Kidney (tissue), 14 donors: Measurements from ENCODE around the gene MAEA. TPM values are rescaled to one million over a fixed set of nuclear protein-coding genes. Genes with fewer than 3 reads are reported as not detected.

ENCODE experiments used
- DNase-seq, 5 donors: peaks; one replicate each; pipeline ENCODE4 v3.0.0-alpha.2; 2013 to 2020
- FAIRE-seq: peaks from 2 replicates; lab custom pipeline; 2012; peaks lifted over from hg19 to GRCh38; lab: Jason Lieb, UNC
- H3K27ac ChIP-seq, 2 donors: one replicate each; pipeline ENCODE4 v1.7.0; 2013; ENCODE audit warnings: low read depth in 2 of 2, low read length in 2 of 2, inconsistent platforms in 1 of 2
- H3K27me3 ChIP-seq: one replicate; pipeline ENCODE4 v1.7.1; 2013; ENCODE audit warnings: low read length, inconsistent platforms; ENCODE audit not compliant: control insufficient read depth, insufficient read depth
- H3K36me3 ChIP-seq, 3 donors: one replicate each; pipeline versions ENCODE4 v1.7.0 to v1.7.1; 2013; ENCODE audit warnings: low read length in 3 of 3, control low read depth in 1 of 3, inconsistent platforms in 1 of 3; ENCODE audit not compliant: insufficient read depth in 3 of 3, control insufficient read depth in 2 of 3
- H3K4me1 ChIP-seq, 3 donors: one replicate each; pipeline versions ENCODE4 v1.7.0 to v1.7.1; 2013; ENCODE audit warnings: low read length in 3 of 3, inconsistent platforms in 1 of 3, low read depth in 1 of 3; ENCODE audit not compliant: control insufficient read depth in 2 of 3, insufficient read depth in 2 of 3
- H3K4me3 ChIP-seq, 3 donors: one replicate each; pipeline versions ENCODE4 v1.7.0 to v1.8.1; 2013; ENCODE audit warnings: low read length in 3 of 3, control low read depth in 1 of 3, inconsistent platforms in 1 of 3
- H3K9ac ChIP-seq, 3 donors: one replicate each; pipeline versions ENCODE4 v1.7.0 to v1.7.1; 2013; ENCODE audit warnings: low read length in 3 of 3, control low read depth in 1 of 3, inconsistent platforms in 1 of 3
- H3K9me3 ChIP-seq, 3 donors: one replicate each; pipeline versions ENCODE4 v1.7.0 to v1.7.1; 2013; ENCODE audit warnings: low read length in 3 of 3, control low read depth in 1 of 3, inconsistent platforms in 1 of 3; ENCODE audit not compliant: control insufficient read depth in 2 of 3, insufficient read depth in 1 of 3
- intact Hi-C: fragments of 100-400 bp; cut with DNase I; formaldehyde crosslinking; loops from one replicate; pipeline ENCODE4 v1.11.1; 2022
- polyA plus RNA-seq: library from polyadenylated mRNA; stranded (reverse); fragments of 350-450 nt; fragmentation: Illumina TruSeq; extraction: RNeasy Lipid Tissue Mini Kit (QIAGEN cat#74804); gene quantifications from one replicate; pipeline ENCODE4 v1.2.3, GENCODE V29; 2014; ENCODE audit warnings: low read depth, low replicate concordance; ENCODE audit not compliant: insufficient read depth
- total RNA-seq: library from RNA; stranded (reverse); fragmentation: NEBNext Ultra II Directional; extraction: Animal tissue kit (Norgen Biotek cat#: 25700); gene quantifications from one replicate; pipeline ENCODE4 v1.2.1, GENCODE V29; 2021
- TF ChIP-seq, protein P1 (sequence below): IDR thresholded peaks from 3 replicates; pipeline ENCODE4 v1.5.1; 2012; ENCODE audit warnings: mild to moderate bottlenecking, moderate library complexity, borderline replicate concordance; ENCODE audit not compliant: insufficient read depth; ENCODE audit errors: extremely low read depth
- donor health status: control.
- donor health status: control.
- donor health status: control.
- donor health status: control.
- donor health status: control.
- donor health status: DM: yes; HTN: yes; CAD: no.
- donor health status: Normal renal cell carcinoma (clear cell type).

Gene MAEA
- total and polyA plus RNA-seq, 2 donors from 2014 or later: 65.0 to 75.2 TPM

DNA sequence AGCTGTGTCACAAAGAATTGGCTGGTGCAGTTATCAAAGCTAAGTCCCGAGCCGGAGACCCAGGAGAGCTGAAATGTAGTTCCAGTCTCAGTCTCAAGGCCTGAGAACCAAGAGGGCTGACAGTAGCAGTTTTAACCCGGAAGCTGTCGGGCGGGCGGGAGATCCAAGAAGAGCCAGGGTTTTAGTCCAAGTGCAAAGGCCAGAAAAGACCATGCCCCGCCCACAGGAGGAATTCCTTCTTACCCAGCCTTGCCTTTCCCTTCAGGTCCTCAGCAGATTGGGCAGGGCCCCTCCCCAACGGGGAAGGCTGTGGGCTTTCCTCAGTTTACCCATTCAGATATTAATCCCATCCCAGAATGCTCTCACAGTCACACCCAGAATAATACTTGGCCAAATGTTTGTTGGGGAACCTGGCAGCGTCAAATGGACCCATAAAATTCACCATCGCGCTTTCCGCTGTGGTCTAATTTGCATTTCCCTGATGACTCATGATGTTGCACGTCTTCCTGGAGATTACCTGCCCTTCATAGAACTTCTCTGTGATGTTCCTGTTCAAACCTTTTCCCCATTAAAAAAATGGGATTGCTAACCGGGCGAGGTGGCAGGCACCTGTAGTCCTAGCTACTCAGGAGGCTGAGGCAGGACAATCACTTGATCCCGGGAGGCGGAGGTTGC lies 16.2 kb downstream of the MAEA start:
- H3K9me3 ChIP-seq: no peaks in the 10 kb centered on the region
- H3K4me3 ChIP-seq: no peak overlapping the region
- no peak overlapping the region for H3K9ac ChIP-seq
- peaks cover 0 to 23% (median 19%) of the 10 kb centered on the region in 3 donors for H3K4me1 ChIP-seq
- intact Hi-C loops: no loop called here
- no peaks in the 10 kb centered on the region for H3K27me3 ChIP-seq
- FAIRE-seq (no peak), DNase-seq (peak in 1 of 5 donors; percentile 37)
- H3K36me3 ChIP-seq: peaks cover 0 to 4% (median 2%) of the 10 kb centered on the region in 3 donors
- no peak overlapping the region for H3K27ac ChIP-seq
- TF ChIP-seq, protein P1, sequence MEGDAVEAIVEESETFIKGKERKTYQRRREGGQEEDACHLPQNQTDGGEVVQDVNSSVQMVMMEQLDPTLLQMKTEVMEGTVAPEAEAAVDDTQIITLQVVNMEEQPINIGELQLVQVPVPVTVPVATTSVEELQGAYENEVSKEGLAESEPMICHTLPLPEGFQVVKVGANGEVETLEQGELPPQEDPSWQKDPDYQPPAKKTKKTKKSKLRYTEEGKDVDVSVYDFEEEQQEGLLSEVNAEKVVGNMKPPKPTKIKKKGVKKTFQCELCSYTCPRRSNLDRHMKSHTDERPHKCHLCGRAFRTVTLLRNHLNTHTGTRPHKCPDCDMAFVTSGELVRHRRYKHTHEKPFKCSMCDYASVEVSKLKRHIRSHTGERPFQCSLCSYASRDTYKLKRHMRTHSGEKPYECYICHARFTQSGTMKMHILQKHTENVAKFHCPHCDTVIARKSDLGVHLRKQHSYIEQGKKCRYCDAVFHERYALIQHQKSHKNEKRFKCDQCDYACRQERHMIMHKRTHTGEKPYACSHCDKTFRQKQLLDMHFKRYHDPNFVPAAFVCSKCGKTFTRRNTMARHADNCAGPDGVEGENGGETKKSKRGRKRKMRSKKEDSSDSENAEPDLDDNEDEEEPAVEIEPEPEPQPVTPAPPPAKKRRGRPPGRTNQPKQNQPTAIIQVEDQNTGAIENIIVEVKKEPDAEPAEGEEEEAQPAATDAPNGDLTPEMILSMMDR: no peak

DNA sequence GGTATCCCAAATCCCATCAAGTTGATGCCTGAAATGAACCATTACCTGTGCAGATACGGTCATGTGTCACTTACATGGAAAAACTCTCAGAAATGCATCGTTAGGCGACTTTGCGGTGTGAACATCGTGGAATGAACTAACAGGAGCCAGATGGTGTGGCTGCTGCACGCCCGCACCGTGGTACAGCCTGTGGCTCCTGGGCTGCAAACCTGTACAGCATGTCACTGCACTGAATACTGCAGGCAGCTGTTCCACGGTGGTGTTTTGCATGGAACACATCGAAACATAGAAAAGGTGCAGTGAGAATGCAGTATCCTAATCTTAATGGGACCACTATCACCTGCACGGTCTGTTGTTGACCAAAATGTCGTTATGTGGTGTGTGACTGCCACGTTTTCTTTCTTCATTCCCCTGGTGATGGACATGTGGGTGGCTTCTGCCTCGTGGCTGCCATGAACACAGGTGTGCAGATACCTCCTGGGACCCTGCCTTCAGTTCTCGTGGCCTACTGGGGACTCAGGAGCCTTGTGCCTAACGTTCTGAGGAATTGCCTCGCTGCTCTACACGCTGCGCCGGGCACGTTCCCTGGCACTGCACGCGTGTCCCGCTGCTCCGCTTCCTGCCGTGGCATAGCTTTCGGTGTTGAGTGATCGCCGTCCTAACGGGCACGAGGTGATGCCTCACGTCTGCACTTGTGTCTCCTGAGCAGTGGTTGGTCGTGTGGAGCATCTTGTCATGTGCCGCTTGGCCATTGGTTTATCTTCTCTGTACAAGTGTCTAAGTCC lies 18.5 kb downstream of the MAEA start:
- Histone ChIP-seq H3K9me3 (no peaks in the 10 kb centered on the region), H3K36me3 (peaks cover 3 to 7% (median 5%) of the 10 kb centered on the region in 3 donors), H3K27me3 (no peaks in the 10 kb centered on the region), H3K27ac (peak overlapping the region in 1 of 2 donors; percentile 9), H3K9ac (no peak overlapping the region), H3K4me3 (no peak overlapping the region), H3K4me1 (peaks cover 0 to 24% (median 19%) of the 10 kb centered on the region in 3 donors)
- FAIRE-seq: no peak
- intact Hi-C loops: no loop called here
- peak in 1 of 5 donors; percentile 69 for DNase-seq
- TF ChIP-seq, protein P1: no peak

DNA sequence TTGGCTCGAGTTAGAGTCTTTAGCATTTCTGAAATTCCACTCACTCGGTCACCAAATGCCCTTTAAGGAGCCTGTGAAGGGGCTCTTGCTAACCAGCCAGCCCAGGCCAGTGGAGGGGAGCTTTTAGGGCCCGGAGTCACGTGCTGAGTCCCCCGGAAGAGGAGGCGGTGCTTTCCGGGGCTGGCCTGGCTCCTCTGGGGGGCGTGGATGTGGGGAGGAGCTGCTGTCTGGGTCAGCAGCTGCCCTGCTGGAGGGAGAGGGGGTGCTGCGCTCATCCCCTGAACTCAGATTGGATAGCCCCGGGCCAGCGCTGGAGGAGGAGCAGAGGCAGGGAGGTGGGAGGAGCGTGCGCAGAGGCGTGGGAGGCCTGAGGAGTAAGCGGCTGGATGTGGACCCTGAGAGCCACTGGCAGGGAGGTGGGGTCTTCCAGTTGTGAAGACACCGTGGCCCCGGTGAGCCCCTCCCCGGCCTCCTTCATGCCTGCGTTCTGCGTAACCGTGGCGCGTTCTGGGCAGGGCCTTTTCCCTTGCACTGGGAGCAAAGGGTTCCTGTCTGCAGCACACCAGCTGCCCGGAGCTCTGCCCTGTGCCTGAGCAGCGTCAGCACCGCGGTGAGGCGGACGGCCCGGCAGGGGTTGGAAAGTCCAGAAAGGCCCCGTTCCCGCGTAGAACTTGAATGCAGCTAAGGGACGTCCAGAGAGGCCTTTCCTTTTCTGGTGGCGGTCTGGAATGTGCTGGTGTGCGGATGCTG lies 19.7 kb downstream of the MAEA start:
- peak overlapping the region; percentile 30 to 41 for H3K27ac ChIP-seq
- FAIRE-seq (peak; percentile 69), DNase-seq (peak; percentile 97 to 98 (median 98))
- peak overlapping the region; percentile 57 to 64 (median 59) for H3K4me3 ChIP-seq
- peaks cover 0 to 24% (median 19%) of the 10 kb centered on the region in 3 donors for H3K4me1 ChIP-seq
- H3K9me3 ChIP-seq: no peaks in the 10 kb centered on the region
- H3K9ac ChIP-seq: peak overlapping the region in 2 of 3 donors; percentile 31 to 57
- H3K36me3 ChIP-seq: peaks cover 3 to 13% (median 8%) of the 10 kb centered on the region in 3 donors
- intact Hi-C loops: no loop called here
- H3K27me3 ChIP-seq: no peaks in the 10 kb centered on the region
- TF ChIP-seq, protein P1: no peak
